GM23338 (cell line): ENCODE results near the gene C15orf61. TPM values are rescaled to one million over a fixed set of nuclear protein-coding genes. Genes with fewer than 3 reads are reported as not detected.

Source experiments
- ATAC-seq: fragments of 200-7000 bp; cut with Tn5 transposase; 3 replicates; pipeline ENCODE4 v1.9.1; 2020
- DNase-seq: peaks from one replicate; pipeline ENCODE4 v3.0.0-alpha.2; 2015; ENCODE audit warnings: low spot score
- H2AFZ ChIP-seq: fragments of 200-600 bp; sonication (generic); 2 replicates; pipeline ENCODE4 v1.8.0; 2016; ENCODE audit warnings: antibody characterized with exemption, mild to moderate bottlenecking, moderate library complexity
- H3F3A ChIP-seq: fragments of 200-600 bp; sonication (generic); replicated peaks from 2 replicates; pipeline ENCODE4 v1.8.0; 2017; ENCODE audit warnings: antibody characterized with exemption, mixed run types, low read depth
- H3K27ac ChIP-seq: fragments of 200-600 bp; sonication (generic); 2 replicates; pipeline ENCODE4 v1.6.1; 2016; ENCODE audit warnings: low read depth
- H3K27me3 ChIP-seq: fragments of 200-600 bp; sonication (generic); 2 replicates; pipeline ENCODE4 v1.8.0; 2016; ENCODE audit warnings: mild to moderate bottlenecking, mixed run types, moderate library complexity; ENCODE audit not compliant: insufficient read depth
- H3K36me3 ChIP-seq: fragments of 200-600 bp; sonication (generic); 2 replicates; pipeline ENCODE4 v1.8.0; 2016; ENCODE audit warnings: mild to moderate bottlenecking; ENCODE audit not compliant: insufficient read depth
- H3K4me1 ChIP-seq: fragments of 200-600 bp; sonication (generic); 2 replicates; pipeline ENCODE4 v1.8.0; 2016; ENCODE audit warnings: mild to moderate bottlenecking, moderate library complexity; ENCODE audit not compliant: insufficient read depth
- H3K4me2 ChIP-seq: fragments of 200-600 bp; sonication (generic); 2 replicates; pipeline ENCODE4 v1.7.1; 2017; ENCODE audit warnings: mixed run types
- H3K4me3 ChIP-seq: fragments of 200-600 bp; sonication (generic); 2 replicates; pipeline ENCODE4 v1.6.1; 2016; ENCODE audit warnings: mixed run types
- H3K79me2 ChIP-seq: fragments of 200-600 bp; sonication (generic); replicated peaks from 2 replicates; pipeline ENCODE4 v1.8.0; 2017; ENCODE audit warnings: mild to moderate bottlenecking; ENCODE audit not compliant: insufficient read depth
- H3K9me2 ChIP-seq: fragments of 200-600 bp; sonication (generic); 2 replicates; pipeline ENCODE4 v1.8.0; 2017; ENCODE audit not compliant: insufficient read depth
- H4K20me1 ChIP-seq: fragments of 200-600 bp; sonication (generic); replicated peaks from 2 replicates; pipeline ENCODE4 v1.8.0; 2017; ENCODE audit warnings: mild to moderate bottlenecking; ENCODE audit not compliant: insufficient read depth
- H3K27ac Mint-ChIP-seq: 2 replicates; pipeline ENCODE4 v1.8.0; 2020; ENCODE audit warnings: inconsistent platforms, mild to moderate bottlenecking, moderate library complexity, mixed read lengths
- H3K27me3 Mint-ChIP-seq: 3 replicates; pipeline ENCODE4 v1.8.0; 2022; ENCODE audit warnings: low read depth, mild to moderate bottlenecking, moderate library complexity, mixed read lengths, inconsistent platforms; ENCODE audit not compliant: insufficient read depth, poor library complexity
- H3K36me3 Mint-ChIP-seq: 3 replicates; pipeline ENCODE4 v1.8.0; 2021; ENCODE audit warnings: low read depth, mild to moderate bottlenecking, inconsistent platforms, moderate library complexity, mixed read lengths
- H3K4me1 Mint-ChIP-seq: 3 replicates; pipeline ENCODE4 v1.8.0; 2020; ENCODE audit warnings: mild to moderate bottlenecking, inconsistent platforms, mixed read lengths
- H3K4me3 Mint-ChIP-seq: 3 replicates; pipeline ENCODE4 v1.8.0; 2021; ENCODE audit warnings: moderate library complexity, mild to moderate bottlenecking, inconsistent platforms, mixed read lengths
- H3K9me3 Mint-ChIP-seq: 3 replicates; pipeline ENCODE4 v1.8.0; 2020; ENCODE audit warnings: moderate library complexity, mild to moderate bottlenecking, inconsistent platforms, mixed read lengths
- EZH2phosphoT487 ChIP-seq: fragments of 200-600 bp; sonication (generic); IDR thresholded peaks from one replicate; pipeline ENCODE4 v1.8.1; 2018; ENCODE audit warnings: antibody characterized with exemption; ENCODE audit not compliant: unreplicated experiment
- JUNB ChIP-seq: IDR thresholded peaks from one replicate; pipeline ENCODE4 v1.6.1; 2016; ENCODE audit warnings: antibody characterized with exemption; ENCODE audit not compliant: unreplicated experiment
- ZNF462 ChIP-seq: fragments of 250-450 bp; sonication (Bioruptor Pico); IDR thresholded peaks from 2 replicates; pipeline ENCODE4 v1.5.0; 2020; ENCODE audit warnings: mild to moderate bottlenecking, moderate library complexity
- polyA plus RNA-seq: library from polyadenylated mRNA; unstranded; fragments of >200 nt; fragmentation: Nextera tagmentation; extraction: Ambion mirVana; gene quantifications from 2 replicates; pipeline ENCODE4 v1.2.1, GENCODE V29; 2016
- total RNA-seq: library from RNA; depleted of rRNA; stranded (reverse); fragments of >200 nt; shearing (Covaris generic); gene quantifications from 2 replicates; pipeline ENCODE4 v1.2.3, GENCODE V29; 2014
- TF ChIP-seq, protein P1 (sequence below): IDR thresholded peaks from 2 replicates; pipeline ENCODE4 v1.6.1; 2016; ENCODE audit warnings: antibody characterized with exemption

The C15orf61 gene
- total and polyA plus RNA-seq, 2 experiments from 2014 or later, result 1.8 to 5.9 TPM

DNA sequence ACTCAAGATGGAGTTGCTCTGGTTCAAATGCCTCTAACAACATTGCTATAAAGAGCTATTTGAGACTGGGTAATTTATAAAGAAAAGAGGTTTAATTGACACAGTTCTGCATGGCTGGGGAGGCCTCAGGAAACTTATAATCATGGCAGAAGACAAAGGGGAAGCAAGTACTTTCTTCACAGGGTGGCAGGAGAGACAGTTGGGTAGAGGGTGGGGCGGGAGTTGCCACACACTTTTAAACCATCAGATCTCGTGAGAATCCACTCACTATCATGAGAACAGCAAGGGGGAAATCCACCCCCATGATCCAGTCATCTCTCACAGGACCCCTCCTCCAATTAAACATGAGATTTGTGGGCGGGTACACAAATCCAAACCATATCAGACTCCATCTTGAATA is 52.3 kb downstream of the C15orf61 start (continued):
- TF ChIP-seq ZNF462 (CRISPR knock-in tag), result no peak
- no peak for TF ChIP-seq EZH2phosphoT487
- no peak for TF ChIP-seq JUNB

- H3K36me3 ChIP-seq, result no peaks in the 10 kb centered on the region
- ATAC-seq, result peak; percentile 71
These were observed 54.1 kb downstream of the C15orf61 start for GRCh38 chr15:67575039-67575502.

More at GRCh38 chr15:67575039-67575502, 54.1 kb downstream of the C15orf61 start:
- Histone ChIP-seq H2AFZ (no peak overlapping the region), H3K4me2 (no peak overlapping the region), H4K20me1 (no peaks in the 10 kb centered on the region), H3K27me3 (no peaks in the 10 kb centered on the region), H3K4me3 (no peak overlapping the region), H3K79me2 (no peaks in the 10 kb centered on the region), H3K27ac (no peak overlapping the region), H3F3A (no peaks in the 10 kb centered on the region), H3K9me2 (no peaks in the 10 kb centered on the region), H3K4me1 (no peaks in the 10 kb centered on the region)
- Mint-ChIP-seq H3K27ac (no peak overlapping the region), H3K27me3 (no peaks in the 10 kb centered on the region), H3K9me3 (no peaks in the 10 kb centered on the region), H3K36me3 (no peaks in the 10 kb centered on the region), H3K4me1 (peaks cover 11% of the 10 kb centered on the region; the same call in 2 of the 3 replicates), H3K4me3 (no peak overlapping the region)
- DNase-seq, result peak; percentile 17
- TF ChIP-seq, protein P1, sequence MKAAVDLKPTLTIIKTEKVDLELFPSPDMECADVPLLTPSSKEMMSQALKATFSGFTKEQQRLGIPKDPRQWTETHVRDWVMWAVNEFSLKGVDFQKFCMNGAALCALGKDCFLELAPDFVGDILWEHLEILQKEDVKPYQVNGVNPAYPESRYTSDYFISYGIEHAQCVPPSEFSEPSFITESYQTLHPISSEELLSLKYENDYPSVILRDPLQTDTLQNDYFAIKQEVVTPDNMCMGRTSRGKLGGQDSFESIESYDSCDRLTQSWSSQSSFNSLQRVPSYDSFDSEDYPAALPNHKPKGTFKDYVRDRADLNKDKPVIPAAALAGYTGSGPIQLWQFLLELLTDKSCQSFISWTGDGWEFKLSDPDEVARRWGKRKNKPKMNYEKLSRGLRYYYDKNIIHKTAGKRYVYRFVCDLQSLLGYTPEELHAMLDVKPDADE, result no peak
